ENCODE measurements around the gene BMP6.
"Not testable (repeated sequence)": the region's sequence is repeated elsewhere in the genome, so short reads cannot be mapped to it uniquely, and the experiment has no call there.

BMP6 gene

DNA sequence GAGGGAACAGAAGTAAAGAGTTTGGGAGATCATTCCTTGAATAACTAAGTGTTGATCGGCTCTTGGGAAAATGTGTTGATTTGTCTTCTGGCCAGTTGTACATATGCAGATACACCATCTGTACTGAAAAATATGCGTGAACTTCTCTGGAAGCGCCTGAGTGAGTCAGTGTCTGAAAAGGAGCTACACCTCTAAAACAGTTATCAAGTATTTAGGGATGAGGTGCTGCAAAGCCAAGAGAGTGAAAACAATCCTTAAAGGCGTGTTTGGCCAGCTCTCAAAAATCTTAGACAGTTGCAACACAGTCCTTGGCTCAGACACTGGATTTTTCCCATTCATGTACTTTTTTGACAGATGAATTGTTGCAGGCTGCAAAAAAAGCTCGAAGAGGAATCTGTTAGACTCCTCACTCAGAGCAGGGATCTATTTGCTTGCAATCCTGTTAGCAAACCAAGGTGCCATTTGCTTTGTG lies 61.3 kb downstream of the BMP6 start:
- no peak for DNase-seq

DNA sequence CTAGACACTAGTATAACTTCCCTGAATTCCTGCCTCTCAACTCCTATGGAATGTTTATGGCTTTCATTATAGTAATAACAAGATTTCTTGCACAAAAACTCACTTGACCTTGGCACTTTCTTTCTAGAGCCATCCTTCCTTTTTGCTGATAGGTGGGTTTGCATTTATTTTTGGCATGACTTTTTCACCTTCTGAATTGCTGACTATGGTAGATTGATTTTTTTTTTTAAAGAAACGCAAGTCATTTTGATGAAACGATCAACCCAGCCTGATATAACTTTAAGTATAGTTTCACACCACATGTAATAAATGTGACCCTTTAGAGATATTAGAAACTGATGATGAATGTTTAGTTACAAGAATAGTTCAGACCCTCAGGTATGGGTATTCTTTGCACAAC lies 61.8 kb downstream of the BMP6 start:
- DNase-seq, result no peak

DNA sequence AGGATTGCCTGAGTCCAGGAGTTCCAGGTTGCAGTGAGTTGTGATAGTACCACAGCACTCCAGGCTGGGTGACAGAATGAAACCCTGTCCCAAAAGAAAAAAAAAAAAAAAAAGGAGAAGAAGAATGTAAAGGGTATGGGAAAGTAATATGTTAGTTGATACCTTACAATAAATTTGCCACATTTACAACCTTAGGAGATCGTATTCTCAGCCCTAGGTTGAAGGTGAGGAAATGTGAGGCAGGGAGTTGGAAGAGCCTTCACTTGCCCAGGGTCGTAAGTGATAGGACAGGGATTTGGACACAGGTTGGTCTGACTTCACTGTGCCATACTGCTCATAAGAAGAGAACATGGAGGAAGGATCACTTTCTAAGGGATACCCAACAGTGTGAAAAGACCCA lies 68.6 kb downstream of the BMP6 start:
- DNase-seq, result no peak

DNA sequence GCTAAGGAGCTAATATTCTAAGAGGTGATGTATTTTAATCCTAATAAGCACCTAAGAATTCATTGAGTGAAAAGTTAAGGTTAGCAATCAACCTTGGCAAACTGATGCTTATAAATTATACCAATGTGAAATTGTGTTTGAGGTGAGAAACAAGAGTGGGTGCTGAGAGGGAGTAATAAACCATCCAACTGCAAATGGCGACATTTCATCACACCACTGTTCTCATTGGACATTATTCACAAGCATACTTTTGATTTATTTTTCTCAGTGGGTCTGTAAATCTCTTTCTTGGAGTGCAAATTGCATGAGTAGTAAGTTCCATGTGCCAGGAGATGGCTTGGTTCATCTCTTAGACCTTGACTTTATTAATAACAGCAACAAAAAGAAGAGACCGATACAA lies 71.5 kb downstream of the BMP6 start:
- DNase-seq, result no peak

DNA sequence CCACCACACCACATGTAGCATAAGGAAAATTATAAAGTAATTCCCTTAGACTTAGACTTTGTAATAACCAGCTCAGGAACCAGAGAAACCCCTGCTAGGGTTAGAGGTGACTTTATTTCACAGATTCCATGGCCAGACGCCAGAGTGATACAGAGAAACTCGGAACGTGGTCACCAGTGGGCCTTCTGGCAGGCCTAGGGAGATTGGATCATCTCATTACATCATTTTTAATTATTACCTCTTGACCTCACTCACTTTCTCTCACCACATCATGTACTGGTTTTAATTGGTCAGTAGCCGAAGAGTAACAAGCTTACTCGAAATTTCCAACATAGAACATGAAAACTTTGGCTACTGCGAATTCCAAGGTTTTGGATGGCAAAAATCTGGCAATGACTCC lies 72.9 kb downstream of the BMP6 start:
- no peak for DNase-seq

DNA sequence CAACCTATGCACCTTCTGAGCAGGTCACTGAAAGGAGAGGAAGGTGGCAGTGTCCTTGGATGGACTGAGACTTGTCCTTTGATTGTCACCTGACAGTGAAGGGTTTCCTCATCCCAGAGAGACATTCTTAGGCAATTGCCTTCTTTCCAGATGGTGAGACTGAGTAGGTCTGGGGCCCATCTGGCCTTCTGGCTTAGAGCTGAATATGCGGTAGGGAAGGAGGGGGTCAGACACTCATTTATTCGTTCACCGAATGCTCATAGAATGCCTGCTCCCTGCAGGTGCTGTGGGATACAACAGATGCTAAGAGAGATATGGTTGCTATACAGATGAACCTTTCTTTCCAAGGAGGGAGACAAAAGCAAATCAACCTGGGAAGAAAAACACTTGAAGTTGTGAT lies 76.8 kb downstream of the BMP6 start:
- no peak for DNase-seq

DNA sequence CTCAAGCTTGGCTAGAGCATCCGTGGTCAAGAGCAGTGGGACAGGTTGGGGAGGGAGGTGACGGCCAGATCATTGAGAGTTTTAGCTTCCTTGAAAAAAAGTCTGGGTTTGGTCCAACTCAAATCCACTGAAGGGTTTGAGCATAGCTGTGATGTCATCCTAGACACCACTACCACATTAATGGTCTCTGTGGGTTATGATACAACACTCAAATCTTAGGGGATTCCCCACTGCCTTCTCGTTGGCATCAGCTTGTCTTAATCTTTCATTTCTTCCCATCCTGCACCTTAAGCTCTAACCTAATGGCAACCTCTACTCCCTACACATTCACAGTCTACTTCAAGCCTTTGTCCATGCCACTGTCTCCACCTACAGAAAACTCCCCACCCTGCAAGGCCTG lies 77.3 kb downstream of the BMP6 start:
- DNase-seq, result no peak

DNA sequence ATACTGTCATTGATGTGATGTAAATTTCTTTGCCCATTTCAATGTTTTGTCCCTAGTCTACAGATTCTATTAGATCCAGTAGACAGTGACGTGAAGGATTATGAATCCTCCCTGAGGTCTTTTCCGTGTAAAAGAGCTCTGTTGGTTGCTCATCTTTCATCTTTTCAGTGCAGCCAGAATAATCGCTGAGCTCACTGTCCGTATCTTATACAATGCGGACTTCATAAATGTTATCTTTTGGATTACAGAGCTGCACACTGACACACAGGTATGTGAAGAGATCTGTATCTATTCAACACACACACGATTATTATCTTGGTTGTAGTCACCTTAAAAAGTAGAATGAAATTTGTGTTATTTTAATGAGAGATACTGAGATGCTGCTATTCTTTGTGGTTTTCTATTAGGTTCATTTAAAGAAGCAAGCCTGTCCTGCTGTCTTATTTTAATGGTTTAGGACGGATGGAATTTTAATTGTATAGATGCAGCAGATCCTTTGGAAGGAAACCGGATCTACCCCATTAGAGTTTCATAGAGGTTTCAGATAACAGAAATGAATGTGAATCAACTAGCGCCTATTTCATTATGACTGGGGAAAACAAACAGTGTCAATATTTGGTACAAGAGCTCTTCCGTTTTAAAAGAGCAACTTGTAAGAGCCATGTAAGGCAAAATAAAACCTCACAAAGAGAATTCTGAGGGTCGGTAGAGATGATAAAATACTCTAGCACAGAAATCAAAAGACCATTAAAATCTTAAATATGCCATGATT lies 79.4 kb downstream of the BMP6 start:
- DNase-seq, result no peak

DNA sequence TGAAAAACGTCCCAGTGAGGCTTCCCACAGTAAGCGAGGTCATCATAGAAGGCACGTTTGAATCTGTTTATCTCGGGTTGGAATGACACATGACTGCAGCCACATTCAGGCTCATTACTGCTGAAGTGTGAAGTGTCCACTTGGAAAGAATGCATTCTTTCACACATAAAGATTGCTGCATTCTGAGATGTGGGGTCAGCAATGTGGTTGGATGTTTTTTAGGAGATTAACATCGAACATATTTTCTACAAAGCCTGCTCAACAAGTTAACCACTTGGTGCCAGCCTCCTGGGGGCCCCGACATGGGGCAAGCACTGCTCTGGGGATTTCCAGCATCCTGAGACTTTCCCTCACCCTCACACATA lies 79.9 kb downstream of the BMP6 start:
- DNase-seq, result no peak

DNA sequence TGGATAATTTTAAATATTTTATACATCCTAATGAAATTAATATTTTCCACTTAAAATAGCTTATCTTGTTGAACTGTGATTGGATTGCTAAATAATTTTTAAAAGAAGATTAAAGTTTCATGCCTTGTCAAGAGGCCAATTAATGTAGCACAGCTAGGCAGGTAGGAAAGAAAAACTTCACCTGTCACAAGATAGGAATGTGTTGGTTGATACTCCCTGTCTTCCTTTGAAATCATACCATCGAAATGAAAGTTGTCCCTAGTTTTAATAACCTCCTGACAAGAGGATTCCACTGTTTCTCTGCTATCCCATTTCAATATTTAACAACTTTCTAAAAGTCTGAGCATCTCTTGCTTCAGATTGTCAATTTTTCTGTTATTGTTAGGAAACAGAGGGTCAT lies 80.8 kb downstream of the BMP6 start:
- DNase-seq, result no peak

DNA sequence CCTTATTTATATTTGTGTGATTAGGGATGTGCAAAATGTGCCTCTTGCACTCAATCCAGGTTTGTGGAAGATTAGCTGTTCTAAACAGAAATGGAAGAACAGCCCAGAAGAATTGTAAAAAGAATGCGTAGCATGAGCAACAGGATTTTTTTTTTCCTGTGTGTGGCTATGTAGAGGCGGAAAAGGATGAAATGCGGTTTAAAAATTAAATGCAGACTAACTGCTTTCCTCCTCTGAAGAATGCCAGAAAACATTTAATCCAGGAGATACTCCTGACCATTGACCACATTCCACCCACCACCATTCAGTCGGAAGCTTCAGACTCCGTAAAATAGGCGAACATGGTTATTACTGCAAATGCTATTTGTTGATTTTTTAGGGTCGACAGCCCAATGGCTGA lies 83.4 kb downstream of the BMP6 start:
- DNase-seq, result no peak

DNA sequence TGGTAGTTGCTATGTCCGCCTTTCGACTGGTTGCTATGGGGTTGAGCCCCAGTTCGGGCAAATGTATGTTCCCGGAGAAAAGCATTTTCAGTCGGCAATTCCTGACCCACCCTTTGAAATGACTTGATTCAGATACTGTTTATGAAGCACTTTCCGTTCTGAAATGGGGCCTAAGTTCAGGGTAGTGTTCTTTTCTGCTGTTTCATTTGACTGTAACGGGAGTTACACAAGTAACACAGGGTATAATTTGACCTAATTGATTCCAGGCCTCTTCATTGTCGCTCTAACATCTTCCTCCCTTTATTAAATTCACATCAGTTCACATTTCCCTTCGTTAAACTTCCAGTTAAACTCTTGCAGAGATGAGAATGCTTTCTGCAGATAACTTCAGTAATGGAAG lies 85.5 kb downstream of the BMP6 start:
- DNase-seq, result no peak

DNA sequence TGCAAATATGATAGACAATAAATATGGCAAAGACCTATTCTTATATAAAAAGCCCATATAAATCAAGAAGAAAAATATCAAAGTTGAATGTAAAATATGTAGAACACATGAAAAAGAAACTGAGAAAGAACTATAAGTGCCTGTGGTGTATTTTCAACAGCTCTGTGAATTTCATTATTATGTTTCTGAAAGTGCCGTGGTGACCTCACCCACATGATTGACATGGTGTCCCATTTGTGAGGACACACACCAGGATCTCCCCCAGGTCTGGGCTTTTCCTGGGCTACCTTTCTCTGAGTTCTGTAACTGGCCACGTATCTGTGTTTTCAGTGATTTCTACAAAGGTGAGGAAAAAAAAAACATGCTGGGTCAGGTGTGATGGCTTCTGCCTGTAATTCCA lies 86.7 kb downstream of the BMP6 start:
- DNase-seq, result no peak

DNA sequence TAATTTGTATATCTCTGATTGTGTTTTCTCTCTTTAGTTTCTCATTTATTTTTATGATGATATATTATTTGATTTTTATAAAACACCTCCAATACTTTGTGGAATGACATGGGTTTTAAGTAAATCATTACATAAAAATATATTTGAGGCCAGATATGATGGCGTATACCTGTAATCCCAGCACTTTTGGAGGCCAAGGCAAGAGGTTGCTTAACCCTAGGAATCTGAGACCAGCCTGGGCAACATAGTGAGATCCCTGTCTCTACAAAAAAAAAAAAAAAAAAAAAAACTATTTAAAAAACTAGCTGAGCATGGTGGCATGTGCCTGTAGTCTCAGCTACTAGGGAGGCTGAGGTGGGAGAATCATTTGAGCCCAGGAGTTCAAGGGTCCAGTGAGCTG lies 87.3 kb downstream of the BMP6 start:
- no peak for DNase-seq

DNA sequence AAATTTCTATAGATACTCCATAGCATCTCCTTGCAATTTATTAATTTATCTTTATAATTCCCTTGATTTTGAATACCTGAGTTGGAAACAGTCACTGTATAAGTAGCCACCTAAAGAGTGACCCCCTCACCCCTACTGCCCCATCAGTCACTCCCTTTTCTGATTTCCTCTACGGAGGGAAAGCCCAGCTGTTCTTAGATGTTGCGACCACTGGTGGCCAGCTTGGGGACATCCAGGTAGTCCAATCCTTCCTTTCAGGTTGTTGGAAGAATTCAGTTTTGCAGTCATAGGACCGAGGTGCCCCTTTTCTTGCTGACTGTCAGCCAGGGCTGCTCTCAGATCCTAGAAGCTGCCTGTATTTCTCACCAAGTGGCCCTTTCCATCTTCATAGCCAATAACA lies 87.8 kb downstream of the BMP6 start:
- no peak for DNase-seq

DNA sequence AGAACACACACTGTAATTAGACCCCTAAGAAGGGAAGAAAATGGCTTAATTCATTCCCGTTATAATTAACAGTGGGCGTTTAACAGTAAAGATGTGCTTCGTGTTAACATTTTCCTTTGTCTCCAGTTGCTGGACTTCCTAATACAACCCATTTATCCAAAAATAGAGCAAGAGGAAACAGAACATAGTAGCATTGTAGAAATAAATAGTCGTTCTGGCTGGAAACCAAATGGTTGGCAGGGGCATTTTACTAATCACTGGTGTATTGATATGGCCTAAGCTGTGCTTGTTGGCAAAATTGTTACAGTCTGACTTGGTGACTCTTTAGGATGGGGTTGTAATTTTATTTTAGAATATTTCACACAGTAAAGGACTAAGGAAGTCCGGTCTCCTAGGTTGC lies 89.8 kb downstream of the BMP6 start:
- no peak for DNase-seq

DNA sequence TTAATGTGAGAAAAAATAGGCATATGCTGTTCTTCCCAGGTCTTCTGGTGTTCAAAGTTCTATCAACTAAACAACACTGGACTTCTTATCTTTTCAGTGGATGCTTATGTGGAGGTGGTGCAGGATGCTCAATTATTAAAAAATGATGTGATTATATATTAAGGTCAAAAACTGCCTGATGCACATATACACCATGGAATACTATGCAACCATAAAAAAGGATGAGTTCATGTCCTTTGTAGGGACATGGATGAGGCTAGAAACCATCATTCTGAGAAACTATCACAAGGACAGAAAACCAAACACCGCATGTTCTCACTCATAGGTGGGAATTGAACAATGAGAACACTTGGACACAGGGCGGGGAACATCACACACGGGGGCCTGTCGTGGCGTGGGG lies 91.3 kb downstream of the BMP6 start:
- DNase-seq, result not testable (repeated sequence)

DNA sequence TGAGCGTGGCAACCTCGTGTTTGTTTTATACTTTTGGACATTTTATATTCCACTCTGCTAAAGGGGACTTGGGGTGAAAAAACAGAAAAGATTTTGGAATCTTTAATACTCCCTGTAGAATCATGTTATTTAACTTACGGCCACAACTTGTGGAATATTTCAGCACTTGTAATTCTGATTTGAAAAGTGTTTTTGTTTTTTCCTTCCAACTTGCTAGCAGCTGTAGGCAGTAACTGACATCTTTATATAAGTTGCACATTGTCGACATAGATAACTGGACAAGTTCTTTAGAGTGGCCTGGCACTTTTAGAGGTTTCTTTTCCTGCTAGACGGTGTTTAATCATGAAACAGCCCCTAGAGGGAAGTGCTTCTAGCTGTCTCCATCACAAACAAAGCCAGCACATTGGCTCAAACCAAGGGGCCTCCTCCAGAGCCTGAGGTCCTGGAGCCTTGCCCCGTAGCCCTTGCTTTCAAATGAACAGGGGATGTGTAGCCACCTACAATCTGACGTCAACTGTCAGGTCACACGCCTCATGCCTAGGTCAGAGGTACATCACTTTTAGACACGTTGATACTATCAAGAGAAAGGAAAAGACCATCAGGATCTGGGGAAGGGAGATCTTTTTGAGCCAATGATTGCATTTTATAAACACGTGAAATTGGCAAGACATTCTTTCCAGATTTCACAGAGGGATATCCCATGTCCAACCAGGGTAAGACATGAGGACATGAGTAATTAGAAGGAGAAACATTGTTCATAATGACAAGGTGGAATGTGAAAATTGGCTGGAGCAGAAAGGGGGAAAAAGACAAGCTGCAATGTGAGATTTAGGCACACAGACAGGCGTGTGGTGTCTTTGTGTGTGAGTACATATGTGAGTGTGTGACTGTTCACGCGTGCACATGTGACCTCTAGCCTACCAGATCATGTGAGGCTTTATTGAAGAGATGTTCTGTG lies 92.6 kb downstream of the BMP6 start:
- no peak for DNase-seq

DNA sequence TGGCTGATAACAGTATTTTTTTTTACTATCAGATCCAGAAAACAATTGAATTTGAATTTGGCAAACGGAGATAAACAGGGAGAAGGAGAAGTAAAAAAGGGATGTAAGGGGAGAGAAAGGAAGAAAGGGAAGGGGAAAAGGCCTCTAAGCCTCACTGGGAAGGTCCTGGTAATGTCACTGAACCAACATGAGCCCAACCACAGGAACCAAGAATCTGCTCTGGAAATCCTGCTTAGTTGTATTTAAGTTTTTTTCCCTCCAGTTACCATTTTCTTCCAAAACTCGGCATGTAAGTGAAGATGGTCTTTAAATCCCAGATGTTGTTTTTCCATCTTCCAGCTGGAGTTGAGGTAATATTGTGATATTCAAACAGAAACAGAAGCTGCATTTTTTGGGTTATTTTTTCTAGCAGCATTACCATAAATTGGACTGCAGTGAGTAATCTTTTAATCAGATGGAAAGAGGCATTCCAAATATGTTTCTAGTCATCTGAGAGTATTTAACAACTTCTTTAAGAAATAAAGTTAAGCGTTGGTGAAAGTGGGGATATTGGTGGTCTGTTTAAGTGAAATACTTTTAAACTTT lies 93.6 kb downstream of the BMP6 start:
- no peak for DNase-seq

DNA sequence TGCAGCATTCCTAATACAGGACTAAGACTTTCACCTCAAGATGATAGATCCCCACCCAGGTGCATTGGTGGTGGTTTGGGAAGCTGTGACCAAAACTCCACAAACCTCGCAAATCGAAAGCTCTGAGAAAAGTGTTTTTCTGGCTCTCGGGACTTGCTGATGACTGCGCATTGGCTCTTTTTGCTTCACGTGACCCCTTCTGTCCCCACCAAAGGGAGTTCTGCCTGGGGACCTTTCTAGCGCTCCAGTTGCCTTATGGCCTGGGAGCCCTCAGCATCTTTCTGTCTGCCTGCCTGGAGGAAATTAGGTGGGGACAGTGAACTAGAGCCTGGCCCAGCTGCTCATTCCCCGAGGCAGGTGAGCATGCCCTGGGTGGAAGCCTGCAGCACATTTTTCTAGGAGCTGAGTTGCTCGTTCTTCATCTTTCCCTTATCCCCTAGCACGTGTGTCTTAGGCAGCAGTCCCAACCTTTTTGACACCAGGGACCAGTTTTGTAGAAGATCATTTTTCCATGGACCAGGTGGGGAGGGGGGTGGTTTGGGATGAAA lies 94.5 kb downstream of the BMP6 start:
- DNase-seq, result no peak

DNA sequence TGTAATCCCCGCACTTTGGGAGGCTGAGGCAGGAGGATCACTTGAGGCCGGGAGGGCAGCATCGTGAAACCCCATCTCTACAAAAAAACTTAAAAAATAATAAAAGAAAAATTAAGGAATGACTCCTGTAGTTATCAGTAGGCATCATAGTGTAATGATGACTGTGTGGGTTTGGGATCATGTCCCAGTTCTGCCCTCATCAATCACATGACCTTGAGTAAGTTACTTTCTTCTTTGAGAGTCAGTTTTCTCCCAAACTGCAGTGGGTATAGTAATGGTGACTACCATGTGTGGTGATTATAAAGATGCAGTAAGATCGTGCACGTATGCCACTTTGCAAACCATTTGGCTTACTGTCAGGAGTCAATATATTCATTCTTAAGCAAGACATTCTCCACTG lies 95.5 kb downstream of the BMP6 start:
- no peak for DNase-seq

DNA sequence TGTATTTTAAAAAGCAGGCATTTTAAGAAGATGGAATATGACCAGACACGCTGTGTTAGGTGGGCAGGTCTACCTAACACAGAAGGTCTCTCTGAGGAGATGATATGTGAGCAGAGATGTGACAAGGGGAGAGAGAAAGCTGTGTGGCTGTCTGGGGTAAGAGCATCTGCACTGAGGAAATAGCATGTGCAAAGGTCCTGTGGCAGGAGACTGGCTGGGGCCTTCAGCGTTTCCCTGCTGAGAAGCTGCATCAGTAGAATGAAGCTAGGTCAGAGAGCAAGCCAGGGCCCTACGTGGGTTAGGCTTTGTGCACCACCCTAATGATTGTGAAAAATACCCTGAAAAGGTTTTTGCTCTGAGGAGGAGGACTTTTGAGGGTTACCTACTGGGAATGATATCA lies 97.7 kb downstream of the BMP6 start:
- no peak for DNase-seq

DNA sequence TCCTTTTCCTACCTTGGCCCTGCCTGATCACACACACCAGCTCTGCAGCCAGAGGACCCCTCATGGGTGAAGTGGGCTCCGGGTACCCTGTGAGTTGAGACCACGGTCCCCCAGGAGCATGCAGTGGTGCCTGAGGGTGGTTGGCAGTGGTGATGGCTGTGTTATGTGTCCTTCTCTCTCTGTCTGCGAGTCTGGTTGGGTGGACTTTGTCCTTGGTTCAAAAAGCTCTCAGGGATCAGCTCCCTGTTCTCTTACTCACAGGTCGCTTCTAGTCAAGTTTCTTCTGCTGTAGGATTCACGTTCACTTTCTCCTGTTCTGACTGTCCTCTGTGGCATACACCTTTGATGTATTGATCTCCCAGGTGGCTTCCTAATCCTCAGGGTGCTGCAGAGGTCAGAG lies 100.1 kb downstream of the BMP6 start:
- DNase-seq, result no peak
